ENCODE measurements around the gene CYTH3.
"Not testable (repeated sequence)": the region's sequence is repeated elsewhere in the genome, so short reads cannot be mapped to it uniquely, and the experiment has no call there.

The CYTH3 gene

GRCh38 chr7:6161463-6162330, 110.7 kb downstream of the CYTH3 start:
- Histone ChIP-seq H3K9ac (ENCODE audit: low read depth, low read length) (no peak overlapping the region), H3K9me3 (ENCODE audit: control insufficient read depth, insufficient read depth, low read length) (no peaks in the 10 kb centered on the region), H3K36me3 (ENCODE audit: insufficient read depth, low read length) (no peaks in the 10 kb centered on the region), H3K4me1 (ENCODE audit: insufficient read depth, low read length) (no peaks in the 10 kb centered on the region)

- H3K9me3 ChIP-seq (ENCODE audit: control insufficient read depth, insufficient read depth, low read length) = no peaks in the 10 kb centered on the region
- H3K4me1 ChIP-seq (ENCODE audit: insufficient read depth, low read length) = no peaks in the 10 kb centered on the region
- no peak overlapping the region for H3K9ac ChIP-seq (ENCODE audit: low read depth, low read length)
- H3K36me3 ChIP-seq (ENCODE audit: insufficient read depth, low read length) = no peaks in the 10 kb centered on the region; the same call in 1 of the 2 replicates
Measured at GRCh38 chr7:6160191-6160623, 112.2 kb downstream of the CYTH3 start.

- no peak overlapping the region for H3K9ac ChIP-seq (ENCODE audit: low read depth, low read length)
- no peaks in the 10 kb centered on the region for H3K4me1 ChIP-seq (ENCODE audit: insufficient read depth, low read length)
- no peaks in the 10 kb centered on the region for H3K9me3 ChIP-seq (ENCODE audit: control insufficient read depth, insufficient read depth, low read length)
- H3K36me3 ChIP-seq (ENCODE audit: insufficient read depth, low read length) = no peaks in the 10 kb centered on the region; the same call in 1 of the 2 replicates
Measured at GRCh38 chr7:6159524-6160031, 112.8 kb downstream of the CYTH3 start.

- Histone ChIP-seq H3K9me3 (ENCODE audit: control insufficient read depth, insufficient read depth, low read length) (no peaks in the 10 kb centered on the region), H3K4me1 (ENCODE audit: insufficient read depth, low read length) (no peaks in the 10 kb centered on the region), H3K9ac (ENCODE audit: low read depth, low read length) (no peak overlapping the region), H3K36me3 (ENCODE audit: insufficient read depth, low read length) (no peaks in the 10 kb centered on the region; the same call in 1 of the 2 replicates)
Measured at GRCh38 chr7:6159097-6159483, 113.3 kb downstream of the CYTH3 start.

- H3K36me3 ChIP-seq (ENCODE audit: insufficient read depth, low read length) = no peaks in the 10 kb centered on the region; the same call in 1 of the 2 replicates
- H3K9ac ChIP-seq (ENCODE audit: low read depth, low read length) = no peak overlapping the region
- H3K4me1 ChIP-seq (ENCODE audit: insufficient read depth, low read length) = no peaks in the 10 kb centered on the region
- no peaks in the 10 kb centered on the region for H3K9me3 ChIP-seq (ENCODE audit: control insufficient read depth, insufficient read depth, low read length)
Measured at GRCh38 chr7:6158424-6159096, 113.9 kb downstream of the CYTH3 start.

- Histone ChIP-seq H3K36me3 (ENCODE audit: insufficient read depth, low read length) (no peaks in the 10 kb centered on the region; the same call in 1 of the 2 replicates), H3K9ac (ENCODE audit: low read depth, low read length) (no peak overlapping the region), H3K4me1 (ENCODE audit: insufficient read depth, low read length) (no peaks in the 10 kb centered on the region), H3K9me3 (ENCODE audit: control insufficient read depth, insufficient read depth, low read length) (no peaks in the 10 kb centered on the region)
Measured at GRCh38 chr7:6157685-6158423, 114.6 kb downstream of the CYTH3 start.

- Histone ChIP-seq H3K9me3 (ENCODE audit: control insufficient read depth, insufficient read depth, low read length) (no peaks in the 10 kb centered on the region), H3K36me3 (ENCODE audit: insufficient read depth, low read length) (no peaks in the 10 kb centered on the region; the same call in 1 of the 2 replicates), H3K4me1 (ENCODE audit: insufficient read depth, low read length) (no peaks in the 10 kb centered on the region), H3K9ac (ENCODE audit: low read depth, low read length) (no peak overlapping the region)
Measured at GRCh38 chr7:6156734-6157133, 115.7 kb downstream of the CYTH3 start.

- no peaks in the 10 kb centered on the region for H3K9me3 ChIP-seq (ENCODE audit: control insufficient read depth, insufficient read depth, low read length)
- H3K9ac ChIP-seq (ENCODE audit: low read depth, low read length) = no peak overlapping the region
- H3K36me3 ChIP-seq (ENCODE audit: insufficient read depth, low read length) = no peaks in the 10 kb centered on the region; the same call in 1 of the 2 replicates
- H3K4me1 ChIP-seq (ENCODE audit: insufficient read depth, low read length) = no peaks in the 10 kb centered on the region
Measured at GRCh38 chr7:6155596-6155995, 116.8 kb downstream of the CYTH3 start.

GRCh38 chr7:6154542-6155404, 117.7 kb downstream of the CYTH3 start:
- no peaks in the 10 kb centered on the region for H3K4me1 ChIP-seq (ENCODE audit: insufficient read depth, low read length)
- H3K9me3 ChIP-seq (ENCODE audit: control insufficient read depth, insufficient read depth, low read length) = no peaks in the 10 kb centered on the region
- no peak overlapping the region for H3K9ac ChIP-seq (ENCODE audit: low read depth, low read length)
- no peaks in the 10 kb centered on the region; the same call in 1 of the 2 replicates for H3K36me3 ChIP-seq (ENCODE audit: insufficient read depth, low read length)

GRCh38 chr7:6153646-6154541, 118.5 kb downstream of the CYTH3 start:
- H3K9ac ChIP-seq (ENCODE audit: low read depth, low read length) = no peak overlapping the region
- no peaks in the 10 kb centered on the region for H3K9me3 ChIP-seq (ENCODE audit: control insufficient read depth, insufficient read depth, low read length)
- no peaks in the 10 kb centered on the region for H3K4me1 ChIP-seq (ENCODE audit: insufficient read depth, low read length)
- peaks cover 3% of the 10 kb centered on the region; the same call in 1 of the 2 replicates for H3K36me3 ChIP-seq (ENCODE audit: insufficient read depth, low read length)

- Histone ChIP-seq H3K4me1 (ENCODE audit: insufficient read depth, low read length) (no peaks in the 10 kb centered on the region), H3K36me3 (ENCODE audit: insufficient read depth, low read length) (peaks cover 4% of the 10 kb centered on the region), H3K9ac (ENCODE audit: low read depth, low read length) (no peak overlapping the region), H3K9me3 (ENCODE audit: control insufficient read depth, insufficient read depth, low read length) (no peaks in the 10 kb centered on the region)
Measured at GRCh38 chr7:6151994-6152735, 120.3 kb downstream of the CYTH3 start.

- not testable (repeated sequence) for H3K9ac ChIP-seq (ENCODE audit: low read depth, low read length); H3K36me3 ChIP-seq (ENCODE audit: insufficient read depth, low read length); H3K9me3 ChIP-seq (ENCODE audit: control insufficient read depth, insufficient read depth, low read length); H3K4me1 ChIP-seq (ENCODE audit: insufficient read depth, low read length)
Measured at GRCh38 chr7:6151527-6151926, 120.9 kb downstream of the CYTH3 start.
